Measurements from ENCODE around the gene ADAM17. TPM values are rescaled to one million over a fixed set of nuclear protein-coding genes. Genes with fewer than 3 reads are reported as not detected.

The ADAM17 gene
- total and polyA plus RNA-seq, 2 of the 13 experiments (the other 11 are each of a cell fraction or from before 2014, with no cell fraction given): 6.5 to 33.4 TPM

DNA sequence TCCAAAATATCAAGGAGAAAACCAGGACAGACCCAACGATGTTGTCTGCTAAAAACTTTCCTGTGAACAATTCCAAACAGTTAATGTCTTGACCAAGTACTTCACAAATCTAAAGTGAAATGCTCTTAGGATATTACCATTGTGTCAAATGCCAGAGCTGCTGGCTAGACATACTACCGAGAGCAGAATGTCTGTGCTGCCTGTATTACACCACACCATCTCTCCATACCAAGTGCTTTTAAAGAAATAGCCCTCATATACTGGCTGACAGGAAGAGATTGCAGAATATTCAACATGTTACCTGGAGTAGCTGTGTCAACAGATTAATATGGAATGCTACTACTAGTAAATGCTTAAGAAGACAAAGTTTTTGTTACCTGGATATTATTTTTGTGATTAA lies 62.7 kb downstream of the ADAM17 start (continued):
- no peak for TF ChIP-seq FOXK1 (CRISPR knock-in tag; IDR thresholded peaks at IDR 0.05; ENCODE audit: borderline replicate concordance, low read depth)
- TF ChIP-seq, protein P1, sequence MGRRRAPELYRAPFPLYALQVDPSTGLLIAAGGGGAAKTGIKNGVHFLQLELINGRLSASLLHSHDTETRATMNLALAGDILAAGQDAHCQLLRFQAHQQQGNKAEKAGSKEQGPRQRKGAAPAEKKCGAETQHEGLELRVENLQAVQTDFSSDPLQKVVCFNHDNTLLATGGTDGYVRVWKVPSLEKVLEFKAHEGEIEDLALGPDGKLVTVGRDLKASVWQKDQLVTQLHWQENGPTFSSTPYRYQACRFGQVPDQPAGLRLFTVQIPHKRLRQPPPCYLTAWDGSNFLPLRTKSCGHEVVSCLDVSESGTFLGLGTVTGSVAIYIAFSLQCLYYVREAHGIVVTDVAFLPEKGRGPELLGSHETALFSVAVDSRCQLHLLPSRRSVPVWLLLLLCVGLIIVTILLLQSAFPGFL (CRISPR knock-in tag; IDR thresholded peaks at IDR 0.05): no peak
- TF ChIP-seq ZZZ3 (CRISPR knock-in tag; IDR thresholded peaks at IDR 0.05; ENCODE audit: borderline replicate concordance): no peak

DNA sequence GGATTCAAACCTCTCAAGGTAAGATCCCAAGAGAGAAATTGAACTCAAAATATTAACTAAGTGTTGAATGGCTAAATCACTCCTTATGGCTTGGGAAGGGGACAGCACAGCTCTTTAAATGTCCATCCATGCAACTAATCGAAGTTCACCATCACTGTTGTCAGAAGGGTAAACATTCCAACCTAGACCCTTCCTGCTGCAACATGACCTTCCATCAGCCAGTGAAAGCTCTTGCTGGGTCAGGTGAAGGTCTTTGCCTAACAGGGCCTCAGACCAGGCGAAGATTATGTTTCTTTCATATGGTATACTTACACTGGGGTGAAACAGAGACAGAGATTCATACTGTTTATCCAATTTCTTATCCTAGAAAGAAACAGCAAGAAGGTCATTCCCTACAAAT lies 64.8 kb downstream of the ADAM17 start:
- POLR2A ChIA-PET: no interaction called here
- Histone ChIP-seq H3K9ac (ENCODE audit: insufficient read depth, low read depth, low read length) (no peak overlapping the region), H4K20me1 (ENCODE audit: insufficient read depth, low read length) (no peaks in the 10 kb centered on the region), H3K4me1 (ENCODE audit: insufficient read depth, low read length) (peaks cover 21% of the 10 kb centered on the region), H3K27me3 (ENCODE audit: control insufficient read depth in 1 of 2, insufficient read depth in 2 of 2, low read length in 2 of 2) (no peaks in the 10 kb centered on the region), H3K4me3 (replicated peaks in 1 of 3; ENCODE audit: insufficient read depth in 1 of 3, low read depth in 2 of 3, low read length in 3 of 3) (no peak overlapping the region), H3K79me2 (ENCODE audit: insufficient read depth, low read length) (no peaks in the 10 kb centered on the region), H3K9me3 (ENCODE audit: low read length) (no peaks in the 10 kb centered on the region), H3K27ac (ENCODE audit: extremely low read length, insufficient read depth, low read length) (peak overlapping the region; percentile 39), H3K4me2 (ENCODE audit: low read depth, low read length) (no peak overlapping the region), H2AFZ (ENCODE audit: low read length) (no peak overlapping the region), H3K36me3 (replicated peaks in 1 of 2; ENCODE audit: control insufficient read depth in 1 of 2, insufficient read depth in 2 of 2, low read length in 2 of 2) (peaks cover 25 to 81% of the 10 kb centered on the region in 2 experiments)
- peak; percentile 88 for FAIRE-seq
- peak; percentile 60 for DNase-seq (ENCODE audit: low spot score)
- intact Hi-C loops (cut with micrococcal nuclease; ENCODE audit: unreplicated experiment) (loop anchor here (5.0 kb wide), 1 partner anchor 47 kb away; no protein-coding TSS in a partner anchor), in situ Hi-C loops (cut with HindIII; ENCODE audit: extremely low pct_ligation_motif_present, low pct_unique_long_range_greater_than_20kb) (no loop called here)
- CTCF ChIA-PET (ENCODE audit: low intra/inter-chr PET ratio, low total read pairs): no interaction called here
- no TSS peak for BruUV-seq (replicated peaks)
- 57% methylated on average over 2 of the region's 2 CpGs for WGBS (ENCODE audit: low lambda C conversion rate)
- ATAC-seq: peak; percentile 93
- TF ChIP-seq ZNF354B (CRISPR knock-in tag; IDR thresholded peaks at IDR 0.05) (no peak), TCF7L2 (IDR thresholded peaks at IDR 0.05; ENCODE audit: low read depth, low read length) (no peak), KDM6A (CRISPR knock-in tag; IDR thresholded peaks at IDR 0.05; ENCODE audit: low read depth) (0 out of 2 replicates have a peak, but pooled peaks have one; percentile 11), HOXA7 (CRISPR knock-in tag; IDR thresholded peaks at IDR 0.05) (no peak), CHD4 (IDR thresholded peaks at IDR 0.05; ENCODE audit: borderline replicate concordance, low read length) (no peak), ZNF367 (CRISPR knock-in tag; IDR thresholded peaks at IDR 0.05; ENCODE audit: borderline replicate concordance) (no peak), PRPF4 (IDR thresholded peaks at IDR 0.05; ENCODE audit: low read depth, low read length, poor library complexity, severe bottlenecking) (no peak), ZNF549 (CRISPR knock-in tag; IDR thresholded peaks at IDR 0.05) (no peak), ASH2L (IDR thresholded peaks at IDR 0.05; ENCODE audit: insufficient read length, low read depth, low read length) (no peak), SRY (CRISPR knock-in tag; IDR thresholded peaks at IDR 0.05) (no peak), HNRNPL (IDR thresholded peaks at IDR 0.05; ENCODE audit: low read depth, low read length) (no peak), ZNF780A (CRISPR knock-in tag; IDR thresholded peaks at IDR 0.05) (no peak), ZNF543 (CRISPR knock-in tag; IDR thresholded peaks at IDR 0.05) (no peak), NFE2L2 (IDR thresholded peaks at IDR 0.05; ENCODE audit: low read length) (no peak)
- TF ChIP-seq, protein P2, sequence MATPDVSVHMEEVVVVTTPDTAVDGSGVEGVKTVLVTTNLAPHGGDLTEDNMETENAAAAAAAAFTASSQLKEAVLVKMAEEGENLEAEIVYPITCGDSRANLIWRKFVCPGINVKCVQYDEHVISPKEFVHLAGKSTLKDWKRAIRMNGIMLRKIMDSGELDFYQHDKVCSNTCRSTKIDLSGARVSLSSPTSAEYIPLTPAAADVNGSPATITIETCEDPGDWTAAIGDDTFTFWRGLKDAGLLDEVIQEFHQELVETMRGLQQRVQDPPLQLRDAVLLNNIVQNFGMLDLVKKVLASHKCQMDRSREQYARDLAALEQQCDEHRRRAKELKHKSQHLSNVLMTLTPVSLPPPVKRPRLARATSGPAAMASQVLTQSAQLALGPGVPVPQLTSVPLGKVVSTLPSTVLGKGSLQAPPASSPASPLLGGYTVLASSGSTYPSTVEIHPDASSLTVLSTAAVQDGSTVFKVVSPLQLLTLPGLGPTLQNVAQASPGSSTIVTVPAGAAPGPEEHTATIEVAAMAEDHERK (CRISPR knock-in tag; IDR thresholded peaks at IDR 0.05; ENCODE audit: low read depth): no peak
- TF ChIP-seq, protein P3, sequence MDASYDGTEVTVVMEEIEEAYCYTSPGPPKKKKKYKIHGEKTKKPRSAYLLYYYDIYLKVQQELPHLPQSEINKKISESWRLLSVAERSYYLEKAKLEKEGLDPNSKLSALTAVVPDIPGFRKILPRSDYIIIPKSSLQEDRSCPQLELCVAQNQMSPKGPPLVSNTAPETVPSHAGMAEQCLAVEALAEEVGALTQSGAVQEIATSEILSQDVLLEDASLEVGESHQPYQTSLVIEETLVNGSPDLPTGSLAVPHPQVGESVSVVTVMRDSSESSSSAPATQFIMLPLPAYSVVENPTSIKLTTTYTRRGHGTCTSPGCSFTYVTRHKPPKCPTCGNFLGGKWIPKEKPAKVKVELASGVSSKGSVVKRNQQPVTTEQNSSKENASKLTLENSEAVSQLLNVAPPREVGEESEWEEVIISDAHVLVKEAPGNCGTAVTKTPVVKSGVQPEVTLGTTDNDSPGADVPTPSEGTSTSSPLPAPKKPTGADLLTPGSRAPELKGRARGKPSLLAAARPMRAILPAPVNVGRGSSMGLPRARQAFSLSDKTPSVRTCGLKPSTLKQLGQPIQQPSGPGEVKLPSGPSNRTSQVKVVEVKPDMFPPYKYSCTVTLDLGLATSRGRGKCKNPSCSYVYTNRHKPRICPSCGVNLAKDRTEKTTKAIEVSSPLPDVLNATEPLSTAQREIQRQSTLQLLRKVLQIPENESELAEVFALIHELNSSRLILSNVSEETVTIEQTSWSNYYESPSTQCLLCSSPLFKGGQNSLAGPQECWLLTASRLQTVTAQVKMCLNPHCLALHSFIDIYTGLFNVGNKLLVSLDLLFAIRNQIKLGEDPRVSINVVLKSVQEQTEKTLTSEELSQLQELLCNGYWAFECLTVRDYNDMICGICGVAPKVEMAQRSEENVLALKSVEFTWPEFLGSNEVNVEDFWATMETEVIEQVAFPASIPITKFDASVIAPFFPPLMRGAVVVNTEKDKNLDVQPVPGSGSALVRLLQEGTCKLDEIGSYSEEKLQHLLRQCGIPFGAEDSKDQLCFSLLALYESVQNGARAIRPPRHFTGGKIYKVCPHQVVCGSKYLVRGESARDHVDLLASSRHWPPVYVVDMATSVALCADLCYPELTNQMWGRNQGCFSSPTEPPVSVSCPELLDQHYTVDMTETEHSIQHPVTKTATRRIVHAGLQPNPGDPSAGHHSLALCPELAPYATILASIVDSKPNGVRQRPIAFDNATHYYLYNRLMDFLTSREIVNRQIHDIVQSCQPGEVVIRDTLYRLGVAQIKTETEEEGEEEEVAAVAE (CRISPR knock-in tag; IDR thresholded peaks at IDR 0.05; ENCODE audit: borderline replicate concordance): no peak
